SK-N-SH treated with all-trans-retinoic acid at 6 μM for 48 hours (cell line): ENCODE measurements around the gene CBLN3.

Experiments
- ATAC-seq: fragments of 200-7000 bp; cut with Tn5 transposase; 3 replicates; pipeline ENCODE4 v1.9.1; 2020; ENCODE audit warnings: mild to moderate bottlenecking, moderate library complexity
- ARNTL ChIP-seq: fragments of 450-650 bp; formaldehyde crosslinking; IDR thresholded peaks from 2 replicates; pipeline ENCODE4 v1.5.0; 2020; ENCODE audit warnings: low read depth, mild to moderate bottlenecking, moderate library complexity, borderline replicate concordance
- BACH2 ChIP-seq: fragments of 250-450 bp; sonication (Bioruptor Pico); IDR thresholded peaks from 2 replicates; pipeline ENCODE4 v1.9.0; 2021; ENCODE audit warnings: mild to moderate bottlenecking, borderline replicate concordance
- CSDC2 ChIP-seq: fragments of 250-450 bp; sonication (Bioruptor Pico); IDR thresholded peaks from 2 replicates; pipeline ENCODE4 v1.5.0; 2020; ENCODE audit warnings: mild to moderate bottlenecking, moderate library complexity
- ESRRG ChIP-seq: fragments of 250-450 bp; sonication (Bioruptor Pico); IDR thresholded peaks from 2 replicates; pipeline ENCODE4 v1.6.1; 2021; ENCODE audit warnings: mild to moderate bottlenecking
- GLIS3 ChIP-seq: fragments of 250-450 bp; sonication (Bioruptor Pico); IDR thresholded peaks from 2 replicates; pipeline ENCODE4 v1.5.0; 2020; ENCODE audit warnings: mild to moderate bottlenecking, moderate library complexity
- ISL1 ChIP-seq: fragments of 250-450 bp; sonication (Bioruptor Pico); IDR thresholded peaks from 2 replicates; pipeline ENCODE4 v2.1.2; 2022; ENCODE audit warnings: mild to moderate bottlenecking, moderate library complexity
- OSR1 ChIP-seq: fragments of 250-450 bp; sonication (Bioruptor Pico); IDR thresholded peaks from 2 replicates; pipeline ENCODE4 v1.8.0; 2022; ENCODE audit warnings: moderate library complexity, mild to moderate bottlenecking, inconsistent platforms
- POU6F1 ChIP-seq: fragments of 250-450 bp; sonication (Bioruptor Pico); IDR thresholded peaks from 2 replicates; pipeline ENCODE4 v1.8.0; 2021; ENCODE audit warnings: low read depth, mild to moderate bottlenecking, moderate library complexity, borderline replicate concordance
- PPARA ChIP-seq: fragments of 250-450 bp; sonication (Bioruptor Pico); IDR thresholded peaks from 2 replicates; pipeline ENCODE4 v1.5.0; 2020; ENCODE audit warnings: mild to moderate bottlenecking, borderline replicate concordance
- RARB ChIP-seq: fragments of 250-450 bp; sonication (Bioruptor Pico); IDR thresholded peaks from 2 replicates; pipeline ENCODE4 v1.8.0; 2021; ENCODE audit warnings: mild to moderate bottlenecking, moderate library complexity
- SNAI2 ChIP-seq: fragments of 250-450 bp; sonication (Bioruptor Pico); IDR thresholded peaks from 2 replicates; pipeline ENCODE4 v1.5.0; 2020; ENCODE audit warnings: mild to moderate bottlenecking, moderate library complexity
- TCF4 ChIP-seq: fragments of 250-450 bp; sonication (Bioruptor Pico); IDR thresholded peaks from 2 replicates; pipeline ENCODE4 v1.8.0; 2021; ENCODE audit warnings: mild to moderate bottlenecking, moderate library complexity, borderline replicate concordance
- TOX ChIP-seq: fragments of 250-450 bp; sonication (Bioruptor Pico); IDR thresholded peaks from 2 replicates; pipeline ENCODE4 v1.8.0; 2021; ENCODE audit warnings: mild to moderate bottlenecking, moderate library complexity, borderline replicate concordance
- TSHZ2 ChIP-seq: fragments of 250-450 bp; sonication (Bioruptor Pico); IDR thresholded peaks from 2 replicates; pipeline ENCODE4 v1.5.0; 2020; ENCODE audit warnings: mild to moderate bottlenecking, moderate library complexity
- ZC3H10 ChIP-seq: fragments of 250-450 bp; sonication (Bioruptor Pico); IDR thresholded peaks from 2 replicates; pipeline ENCODE4 v1.5.1; 2021; ENCODE audit warnings: mild to moderate bottlenecking, moderate library complexity
- ZFP3 ChIP-seq: fragments of 250-450 bp; sonication (Bioruptor Pico); IDR thresholded peaks from 2 replicates; pipeline ENCODE4 v1.5.0; 2020; ENCODE audit warnings: mild to moderate bottlenecking, moderate library complexity
- ZFP30 ChIP-seq: fragments of 450-650 bp; formaldehyde crosslinking; IDR thresholded peaks from 2 replicates; pipeline ENCODE4 v1.5.0; 2022; ENCODE audit warnings: mild to moderate bottlenecking, moderate library complexity
- ZNF565 ChIP-seq: fragments of 450-650 bp; formaldehyde crosslinking; conservative IDR thresholded peaks from 2 replicates; pipeline ENCODE4 v1.5.0; 2020; ENCODE audit warnings: low read depth, mild to moderate bottlenecking, moderate library complexity
- ZNF70 ChIP-seq: fragments of 450-650 bp; formaldehyde crosslinking; IDR thresholded peaks from 2 replicates; pipeline ENCODE4 v1.5.0; 2020; ENCODE audit warnings: mild to moderate bottlenecking, moderate library complexity
- ZNF8 ChIP-seq: fragments of 450-650 bp; formaldehyde crosslinking; IDR thresholded peaks from 2 replicates; pipeline ENCODE4 v1.5.0; 2020; ENCODE audit warnings: mild to moderate bottlenecking, moderate library complexity
- TF ChIP-seq, protein P1 (sequence below): fragments of 250-450 bp; sonication (Bioruptor Pico); IDR thresholded peaks from 2 replicates; pipeline ENCODE4 v1.5.1; 2020; ENCODE audit warnings: low read depth, mild to moderate bottlenecking, moderate library complexity

Gene CBLN3

GRCh38 chr14:24408764-24409163, 20.7 kb downstream of the CBLN3 start:
- no peak for ATAC-seq
- TF ChIP-seq BACH2 (no peak), OSR1 (CRISPR knock-in tag) (no peak), TOX (CRISPR knock-in tag) (no peak), ZNF70 (CRISPR knock-in tag) (no peak), RARB (CRISPR knock-in tag) (no peak)

- ATAC-seq, result no peak
- TF ChIP-seq ZNF8 (CRISPR knock-in tag) (no peak), ESRRG (CRISPR knock-in tag) (no peak), BACH2 (no peak), ZFP3 (no peak), RARB (CRISPR knock-in tag) (no peak), SNAI2 (CRISPR knock-in tag) (no peak), ZFP30 (CRISPR knock-in tag) (no peak), TCF4 (CRISPR knock-in tag) (no peak), ZNF70 (CRISPR knock-in tag) (no peak), ISL1 (CRISPR knock-in tag) (no peak), ARNTL (CRISPR knock-in tag) (no peak), OSR1 (CRISPR knock-in tag) (no peak), ZNF565 (CRISPR knock-in tag) (no peak), GLIS3 (CRISPR knock-in tag) (no peak), POU6F1 (no peak), ZC3H10 (CRISPR knock-in tag) (no peak), PPARA (CRISPR knock-in tag) (no peak), CSDC2 (no peak)
- TF ChIP-seq, protein P1, sequence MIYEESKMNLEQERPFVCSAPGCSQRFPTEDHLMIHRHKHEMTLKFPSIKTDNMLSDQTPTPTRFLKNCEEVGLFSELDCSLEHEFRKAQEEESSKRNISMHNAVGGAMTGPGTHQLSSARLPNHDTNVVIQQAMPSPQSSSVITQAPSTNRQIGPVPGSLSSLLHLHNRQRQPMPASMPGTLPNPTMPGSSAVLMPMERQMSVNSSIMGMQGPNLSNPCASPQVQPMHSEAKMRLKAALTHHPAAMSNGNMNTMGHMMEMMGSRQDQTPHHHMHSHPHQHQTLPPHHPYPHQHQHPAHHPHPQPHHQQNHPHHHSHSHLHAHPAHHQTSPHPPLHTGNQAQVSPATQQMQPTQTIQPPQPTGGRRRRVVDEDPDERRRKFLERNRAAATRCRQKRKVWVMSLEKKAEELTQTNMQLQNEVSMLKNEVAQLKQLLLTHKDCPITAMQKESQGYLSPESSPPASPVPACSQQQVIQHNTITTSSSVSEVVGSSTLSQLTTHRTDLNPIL, result no peak
Measured at GRCh38 chr14:24407608-24408325, 21.7 kb downstream of the CBLN3 start.

GRCh38 chr14:24406416-24406815, 23.1 kb downstream of the CBLN3 start:
- TF ChIP-seq OSR1 (CRISPR knock-in tag) (no peak), TSHZ2 (CRISPR knock-in tag) (no peak)
- ATAC-seq, result no peak

DNA sequence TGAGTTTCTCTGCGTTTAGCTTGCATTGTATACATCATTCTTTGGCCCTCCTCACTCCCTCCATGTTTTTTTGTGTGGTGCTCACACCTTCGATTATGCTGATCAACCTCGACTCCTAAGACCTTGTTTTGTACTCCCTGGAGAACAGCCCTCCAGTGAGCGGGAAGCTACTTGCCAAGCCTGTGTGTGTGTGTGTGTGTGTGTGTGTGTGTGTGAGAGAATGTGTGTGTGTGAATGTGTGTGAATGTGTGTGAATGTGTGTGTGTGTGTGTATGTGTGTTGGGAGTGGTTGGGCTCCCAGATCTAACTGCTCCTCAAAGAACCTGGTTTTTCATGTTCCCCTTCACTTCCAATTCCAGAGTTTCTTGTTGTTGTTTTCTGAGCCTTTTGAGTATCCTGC, 24.7 kb downstream of the CBLN3 start:
- no peak for ATAC-seq
- no peak for TF ChIP-seq CSDC2
- TF ChIP-seq ZFP30 (CRISPR knock-in tag), result no peak
- no peak for TF ChIP-seq ARNTL (CRISPR knock-in tag)
- no peak for TF ChIP-seq TSHZ2 (CRISPR knock-in tag)
- no peak for TF ChIP-seq POU6F1
- TF ChIP-seq, protein P1, result no peak
- no peak for TF ChIP-seq GLIS3 (CRISPR knock-in tag)
- no peak for TF ChIP-seq RARB (CRISPR knock-in tag)
- no peak for TF ChIP-seq ZC3H10 (CRISPR knock-in tag)
- no peak for TF ChIP-seq ZFP3
- no peak for TF ChIP-seq TCF4 (CRISPR knock-in tag)
